OCI-LY1 (cell line): Measurements from ENCODE around the gene GIGYF2.

Experiments used
- EZH2 ChIP-seq: fragments of 200-600 bp; sonication (generic), shearing (Covaris generic); IDR thresholded peaks from 2 replicates; pipeline ENCODE4 v1.8.0; 2017; ENCODE audit warnings: borderline replicate concordance, mixed run types, mild to moderate bottlenecking, antibody characterized with exemption, low read length, moderate library complexity, mixed read lengths
- TF ChIP-seq, protein P1 (sequence below): fragments of 200-600 bp; sonication (generic), shearing (Covaris generic); IDR thresholded peaks from 2 replicates; pipeline ENCODE4 v1.5.1; 2017; ENCODE audit warnings: mild to moderate bottlenecking, antibody characterized with exemption, low read length, moderate library complexity, mixed read lengths

DNA sequence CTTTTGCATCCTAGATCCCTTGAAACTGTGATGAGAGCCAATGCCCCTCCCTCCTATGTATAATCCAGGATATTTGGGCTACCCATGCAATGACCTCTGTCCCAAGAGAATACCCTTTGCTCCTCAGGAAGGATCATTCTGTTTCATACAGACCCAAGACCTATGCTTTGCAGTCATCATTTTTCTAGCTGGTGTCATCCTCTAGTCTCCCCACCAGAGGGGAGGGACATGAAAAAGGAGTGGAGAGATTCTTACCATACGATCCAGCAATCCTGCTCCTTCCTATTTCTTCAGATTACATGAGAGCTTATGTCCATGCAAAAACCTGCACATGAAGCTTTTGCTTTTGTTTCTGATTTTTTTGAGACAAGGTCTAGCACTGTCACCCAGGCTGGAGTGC, 13.8 kb upstream of the GIGYF2 start:
- TF ChIP-seq, protein P1, sequence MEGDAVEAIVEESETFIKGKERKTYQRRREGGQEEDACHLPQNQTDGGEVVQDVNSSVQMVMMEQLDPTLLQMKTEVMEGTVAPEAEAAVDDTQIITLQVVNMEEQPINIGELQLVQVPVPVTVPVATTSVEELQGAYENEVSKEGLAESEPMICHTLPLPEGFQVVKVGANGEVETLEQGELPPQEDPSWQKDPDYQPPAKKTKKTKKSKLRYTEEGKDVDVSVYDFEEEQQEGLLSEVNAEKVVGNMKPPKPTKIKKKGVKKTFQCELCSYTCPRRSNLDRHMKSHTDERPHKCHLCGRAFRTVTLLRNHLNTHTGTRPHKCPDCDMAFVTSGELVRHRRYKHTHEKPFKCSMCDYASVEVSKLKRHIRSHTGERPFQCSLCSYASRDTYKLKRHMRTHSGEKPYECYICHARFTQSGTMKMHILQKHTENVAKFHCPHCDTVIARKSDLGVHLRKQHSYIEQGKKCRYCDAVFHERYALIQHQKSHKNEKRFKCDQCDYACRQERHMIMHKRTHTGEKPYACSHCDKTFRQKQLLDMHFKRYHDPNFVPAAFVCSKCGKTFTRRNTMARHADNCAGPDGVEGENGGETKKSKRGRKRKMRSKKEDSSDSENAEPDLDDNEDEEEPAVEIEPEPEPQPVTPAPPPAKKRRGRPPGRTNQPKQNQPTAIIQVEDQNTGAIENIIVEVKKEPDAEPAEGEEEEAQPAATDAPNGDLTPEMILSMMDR, result no peak
- no peak for TF ChIP-seq EZH2
